ENCODE results near the gene AFAP1L1.
"Not testable (repeated sequence)": the region's sequence is repeated elsewhere in the genome, so short reads cannot be mapped to it uniquely, and the experiment has no call there.

The AFAP1L1 gene

DNA sequence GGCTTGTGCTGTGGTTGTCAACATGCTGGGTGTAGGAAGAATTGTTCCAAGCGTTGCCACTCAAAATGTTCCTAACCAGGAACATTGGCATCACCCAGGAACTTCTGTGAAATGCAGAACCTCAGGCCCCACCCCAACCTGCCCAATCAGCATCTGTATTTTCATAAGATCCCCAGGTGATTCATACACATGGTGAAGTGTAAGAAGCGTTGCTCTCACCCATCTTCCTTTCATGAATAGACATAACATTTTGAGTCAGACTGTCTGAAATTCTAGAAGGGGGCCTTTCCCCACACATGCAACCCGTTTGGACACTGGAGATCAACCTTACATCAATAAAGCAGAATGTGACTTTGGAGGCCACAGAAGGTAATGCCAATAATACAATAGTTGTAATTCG lies 9.3 kb upstream of the AFAP1L1 start:
- no peak for DNase-seq

DNA sequence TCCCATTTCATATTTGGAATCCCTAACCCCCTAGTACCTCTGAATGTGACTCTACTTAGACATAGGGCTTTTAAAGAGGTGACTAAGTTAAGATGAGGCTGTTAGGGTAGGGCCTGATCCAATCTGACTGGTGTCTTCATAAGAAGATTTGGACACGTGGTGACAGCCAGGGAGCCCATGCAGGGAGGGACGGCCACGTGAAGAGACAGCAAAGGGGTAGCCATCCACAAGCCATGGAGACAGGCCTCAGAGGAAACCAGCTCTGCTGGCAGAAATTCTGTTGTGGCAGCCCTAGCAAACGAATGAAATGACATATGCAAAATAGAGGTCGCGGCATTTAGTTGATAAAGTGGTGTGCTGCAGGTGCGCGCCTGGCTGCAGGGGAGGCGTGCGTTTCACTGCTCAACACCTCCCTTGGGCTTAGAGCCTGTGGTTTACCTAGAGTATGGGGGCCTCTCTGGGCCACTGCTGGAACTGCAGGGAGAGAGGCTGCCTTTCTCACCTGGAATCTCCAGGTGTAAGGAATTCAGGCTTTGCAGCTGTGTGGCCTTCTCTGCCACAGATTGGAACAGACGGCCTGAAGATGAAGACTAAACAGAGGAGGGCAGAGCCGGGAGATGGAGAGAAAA lies 7.1 kb upstream of the AFAP1L1 start:
- DNase-seq, result peak; percentile 11

- DNase-seq, result no peak
These were observed 6.6 kb upstream of the AFAP1L1 start for GRCh38 chr5:149265068-149265465.

GRCh38 chr5:149265597-149265996 lies 6.1 kb upstream of the AFAP1L1 start:
- DNase-seq, result peak; percentile 39

GRCh38 chr5:149267241-149267973 lies 4.3 kb upstream of the AFAP1L1 start:
- no peak for DNase-seq

DNA sequence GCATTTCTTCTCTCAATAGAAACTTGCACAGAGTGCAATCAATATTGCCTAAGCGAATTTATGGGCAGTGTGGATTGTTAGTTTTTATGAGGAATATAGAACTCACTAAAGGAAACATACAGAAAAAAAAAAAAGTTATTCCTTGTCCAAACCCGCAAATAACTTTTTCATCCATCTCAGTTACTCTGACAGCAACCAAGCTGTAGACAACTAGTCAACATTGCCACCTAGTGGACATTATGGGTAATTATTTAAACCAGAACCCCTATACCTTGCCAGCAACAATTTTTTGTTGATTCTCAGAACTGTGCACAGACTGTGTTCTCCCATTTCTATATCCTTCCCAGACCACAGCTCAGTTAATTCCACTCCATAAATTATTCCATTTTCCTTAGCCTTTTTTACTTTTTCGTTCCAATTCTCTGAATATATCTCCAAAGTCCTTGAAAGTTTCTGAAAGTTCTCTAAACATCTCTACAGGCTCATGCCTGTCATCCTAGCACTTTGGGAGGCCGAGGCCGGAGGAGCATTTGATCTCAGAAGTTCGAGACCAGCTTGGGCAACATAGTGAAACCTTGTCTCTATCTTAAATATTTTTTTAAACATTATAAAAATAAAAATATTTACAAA lies 2.6 kb upstream of the AFAP1L1 start:
- DNase-seq, result peak; percentile 90

GRCh38 chr5:149271195-149271715 lies 404 bp upstream of the AFAP1L1 start:
- peak; percentile 12 for DNase-seq

GRCh38 chr5:149272781-149273180 lies 1.1 kb downstream of the AFAP1L1 start:
- not testable (repeated sequence) for DNase-seq

DNA sequence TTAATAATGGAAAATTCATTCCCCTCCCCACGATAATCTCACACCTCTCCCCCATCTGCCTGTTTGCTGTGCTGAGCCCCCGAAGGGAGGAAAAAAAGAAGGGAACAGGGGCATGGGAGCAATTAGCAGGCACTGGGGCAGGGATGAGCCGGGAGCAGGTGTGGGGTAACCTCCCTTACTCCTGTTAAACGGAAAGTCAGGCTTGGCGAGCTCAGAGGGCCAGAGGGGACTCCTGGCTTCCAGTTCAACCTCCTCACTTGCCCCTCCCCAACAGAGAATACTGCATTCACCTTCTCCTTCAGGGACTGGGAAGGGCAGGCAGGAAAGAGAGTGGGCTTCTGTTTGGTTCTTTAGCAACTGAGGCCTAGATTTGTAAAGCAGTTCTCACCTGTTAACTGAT lies 1.6 kb downstream of the AFAP1L1 start:
- DNase-seq, result no peak

DNA sequence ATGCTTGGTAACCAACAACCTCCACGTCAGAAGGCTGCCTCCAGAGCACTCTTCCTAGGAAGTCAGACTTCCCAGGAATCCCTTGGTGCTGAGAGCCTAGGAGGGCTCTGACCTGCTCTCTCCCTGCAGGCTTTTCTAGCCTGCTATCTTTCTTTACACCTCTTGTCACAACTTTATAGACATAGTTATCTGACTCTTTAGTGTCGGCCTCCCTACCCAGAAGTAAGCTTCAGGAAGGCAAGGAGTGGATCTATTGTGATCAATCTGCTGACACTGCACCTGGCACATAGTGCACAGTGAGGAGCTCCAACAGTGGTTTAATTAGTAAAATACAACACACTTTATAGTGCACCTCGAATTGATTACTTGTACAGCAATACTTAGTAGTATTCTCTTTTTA lies 2.3 kb downstream of the AFAP1L1 start:
- no peak for DNase-seq

- no peak for DNase-seq
These were observed 3.3 kb downstream of the AFAP1L1 start for GRCh38 chr5:149274939-149275338.

DNA sequence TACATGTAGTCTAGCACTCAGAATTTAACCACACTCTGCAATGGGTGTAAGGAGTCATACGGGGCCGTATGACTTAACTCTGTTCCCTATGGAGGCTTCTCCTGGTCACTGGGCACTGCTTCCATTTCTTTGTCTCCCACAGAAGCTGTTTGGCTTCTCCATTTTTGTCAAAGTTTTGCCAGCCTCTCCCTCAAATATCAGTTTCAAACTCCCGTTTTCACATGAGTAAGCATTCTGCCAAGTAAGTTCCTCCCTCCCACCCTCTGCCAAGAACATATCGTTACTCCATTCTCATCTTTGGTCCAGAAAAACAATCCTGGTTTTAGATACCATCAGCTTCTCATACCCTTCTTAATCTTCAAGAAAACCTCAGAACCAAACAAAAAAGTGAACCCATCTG lies 6.1 kb downstream of the AFAP1L1 start:
- no peak for DNase-seq

DNA sequence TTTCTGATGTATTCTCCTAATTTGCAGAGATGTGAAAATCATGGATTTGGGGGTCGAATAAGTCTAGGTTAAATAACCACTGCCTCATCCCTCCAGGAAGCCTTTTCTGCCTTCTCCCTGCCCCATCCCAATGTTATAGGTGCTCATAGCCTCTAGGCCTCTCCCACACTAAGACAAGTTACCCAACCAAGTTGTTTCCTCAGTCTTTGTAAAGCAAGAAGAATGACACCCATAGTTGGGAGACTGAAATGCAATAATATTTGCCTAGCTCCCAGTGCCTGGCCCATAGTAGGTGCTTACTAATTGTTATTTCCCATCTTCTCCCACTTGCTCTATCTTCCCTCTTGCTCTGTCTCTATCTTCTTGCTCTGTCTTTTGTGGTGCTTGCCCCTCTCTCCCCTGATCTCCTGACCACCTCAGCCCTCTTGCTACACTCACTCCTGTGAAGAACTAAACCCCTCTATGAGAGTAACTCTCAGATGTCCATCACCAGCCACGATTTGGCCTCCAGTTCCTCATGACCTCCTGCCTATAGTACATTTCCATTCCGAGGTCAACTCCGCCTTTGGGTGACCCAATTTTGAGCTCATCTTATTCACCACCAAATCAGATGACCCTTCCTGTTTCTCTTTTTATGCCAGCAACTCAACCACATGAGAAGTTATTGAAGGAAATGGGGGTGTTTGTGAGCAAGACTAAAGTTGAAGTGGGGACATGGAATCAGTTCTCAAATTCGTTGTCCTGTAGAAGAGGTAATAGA lies 7.0 kb downstream of the AFAP1L1 start:
- DNase-seq, result no peak

- no peak for DNase-seq
These were observed 8.0 kb downstream of the AFAP1L1 start for GRCh38 chr5:149279661-149280060.

- DNase-seq, result no peak
These were observed 8.5 kb downstream of the AFAP1L1 start for GRCh38 chr5:149280124-149280523.

GRCh38 chr5:149280802-149281201 lies 9.1 kb downstream of the AFAP1L1 start:
- DNase-seq, result no peak

DNA sequence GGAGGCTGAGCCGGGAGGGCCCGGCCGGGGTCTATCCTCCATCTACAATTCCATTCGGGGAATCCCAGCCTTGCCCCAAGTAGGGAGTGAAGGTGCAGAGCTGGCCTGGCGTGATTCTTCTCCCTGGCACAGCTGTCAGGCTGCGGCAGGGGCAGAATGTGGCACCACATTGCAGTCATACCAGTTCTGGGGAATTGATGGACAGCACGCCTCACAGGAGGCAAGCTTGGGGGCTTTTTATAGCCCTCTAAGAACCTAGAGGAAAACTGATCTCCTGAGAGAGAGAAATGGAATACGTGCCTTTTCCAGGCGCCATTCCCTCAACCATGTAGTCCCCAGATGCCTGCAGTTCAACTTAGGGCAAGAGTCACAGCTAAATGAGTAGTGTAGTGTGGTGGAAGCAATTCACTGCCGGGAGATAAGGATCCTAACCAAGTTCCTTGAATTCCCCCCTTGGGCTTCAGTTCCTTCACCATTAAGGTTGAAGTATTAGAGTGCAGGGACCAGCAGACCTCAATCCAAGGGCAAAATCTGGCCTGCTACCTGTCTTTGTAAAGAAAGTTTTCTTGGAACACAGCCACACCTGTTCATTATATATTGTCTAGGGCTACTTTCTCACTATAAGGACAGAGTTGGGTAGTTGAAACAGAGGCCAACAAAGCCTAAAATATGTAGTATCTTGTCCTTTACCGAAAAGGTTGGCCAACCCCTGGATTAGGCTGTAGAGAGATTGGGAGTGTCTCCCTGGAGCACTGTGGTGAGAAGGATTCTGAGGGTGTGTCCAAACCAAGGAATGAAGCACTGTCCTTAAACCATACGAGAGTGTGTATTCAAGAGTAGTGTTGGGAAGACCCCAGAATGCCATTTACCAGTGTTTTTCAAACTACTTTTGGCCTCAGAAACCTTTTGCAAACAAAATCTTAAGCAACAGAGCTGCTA lies 10.6 kb downstream of the AFAP1L1 start:
- no peak for DNase-seq

GRCh38 chr5:149282966-149283332 lies 11.3 kb downstream of the AFAP1L1 start:
- DNase-seq, result no peak

DNA sequence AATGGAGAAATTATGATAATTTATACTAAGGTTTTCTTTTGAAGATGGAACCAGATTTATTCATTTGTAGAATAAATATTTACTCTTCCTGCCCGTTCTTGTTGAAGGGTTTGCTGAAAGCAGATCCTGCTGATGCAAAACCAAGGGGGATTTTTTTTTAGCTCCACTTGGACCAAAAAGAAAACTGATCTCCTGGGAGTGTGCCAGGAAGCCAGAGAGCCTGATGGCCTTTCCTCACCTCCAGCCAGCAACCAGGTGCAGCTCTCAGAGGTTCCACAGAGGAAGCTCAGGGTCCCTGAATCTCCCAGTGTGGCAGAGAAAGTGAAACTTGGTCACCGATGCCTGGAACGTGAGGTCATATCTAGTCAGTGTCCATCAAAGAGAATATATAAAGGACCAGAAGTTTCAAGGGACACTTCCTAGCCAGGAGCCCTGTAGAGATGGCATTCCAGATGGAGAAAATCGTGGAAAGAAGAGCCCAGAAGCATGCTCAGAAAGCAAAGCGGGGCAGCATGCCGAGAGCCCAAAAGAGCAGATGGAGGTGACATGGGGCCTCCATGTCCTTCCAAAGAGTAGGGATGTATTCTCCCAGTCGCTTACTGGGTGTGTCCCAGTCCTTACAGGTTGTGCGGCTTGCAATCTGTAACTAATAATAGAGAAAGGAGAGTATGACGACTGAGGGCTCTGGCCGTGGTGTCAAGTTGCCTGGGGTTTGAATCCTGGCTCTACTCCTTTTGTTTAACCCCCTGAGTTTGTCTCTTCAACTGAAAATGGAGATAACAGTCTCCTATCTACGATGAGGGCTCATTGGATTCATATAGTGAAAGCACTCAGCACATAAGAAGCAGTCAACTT lies 12.2 kb downstream of the AFAP1L1 start:
- no peak for DNase-seq

- DNase-seq, result no peak
These were observed 12.8 kb downstream of the AFAP1L1 start for GRCh38 chr5:149284501-149284900.

DNA sequence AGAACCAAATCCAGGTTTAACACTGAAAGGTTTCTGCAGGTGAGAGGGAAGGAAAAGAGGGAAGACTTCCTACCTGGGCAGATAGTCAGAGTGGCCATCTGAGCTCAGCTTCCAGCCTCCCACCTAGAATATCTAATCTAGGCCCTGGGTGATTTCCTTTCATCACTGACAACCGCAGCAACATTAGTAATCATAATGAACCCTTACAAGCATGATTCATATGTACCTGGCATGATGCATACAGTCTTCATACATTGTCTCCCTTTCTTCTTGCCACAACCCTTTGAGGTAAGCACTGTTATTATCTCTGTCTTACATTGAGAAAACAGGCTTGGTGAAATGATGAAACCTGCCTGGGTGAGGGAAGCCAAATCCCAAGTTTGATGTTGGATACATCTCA lies 13.5 kb downstream of the AFAP1L1 start:
- DNase-seq, result no peak

All from hematopoietic multipotent progenitor cell treated with erythropoietin and hydrocortisone succinate and interleukin-3 and kit ligand, for 6 days (in vitro differentiated cells).